ENCODE results near the gene STUM. TPM values are rescaled to one million over a fixed set of nuclear protein-coding genes. Genes with fewer than 3 reads are reported as not detected.

STUM gene
- total and polyA plus RNA-seq, 2 donors from 2014 or later: 1.6 to 1.9 TPM

DNA sequence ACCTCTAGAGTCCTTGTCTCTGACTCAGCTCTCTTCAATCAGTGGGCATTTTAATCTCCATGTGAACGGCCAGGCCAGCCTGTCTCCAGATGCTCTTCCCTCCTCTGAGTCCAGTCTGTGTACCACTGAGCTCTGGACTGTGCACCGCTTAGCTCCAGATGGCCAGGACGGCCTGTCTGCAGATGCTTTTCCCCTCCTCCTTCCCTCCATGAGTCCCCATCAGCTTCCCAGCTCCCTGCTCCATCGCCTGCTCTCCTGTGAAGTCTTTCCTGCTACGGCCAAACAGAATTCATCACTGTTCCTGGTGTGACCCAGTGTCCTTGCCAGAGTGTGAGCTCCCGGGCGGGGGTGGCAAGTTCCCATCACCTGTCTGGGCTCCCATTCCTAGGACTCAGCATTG is 42.0 kb downstream of the STUM start:
- TF ChIP-seq, protein P1, sequence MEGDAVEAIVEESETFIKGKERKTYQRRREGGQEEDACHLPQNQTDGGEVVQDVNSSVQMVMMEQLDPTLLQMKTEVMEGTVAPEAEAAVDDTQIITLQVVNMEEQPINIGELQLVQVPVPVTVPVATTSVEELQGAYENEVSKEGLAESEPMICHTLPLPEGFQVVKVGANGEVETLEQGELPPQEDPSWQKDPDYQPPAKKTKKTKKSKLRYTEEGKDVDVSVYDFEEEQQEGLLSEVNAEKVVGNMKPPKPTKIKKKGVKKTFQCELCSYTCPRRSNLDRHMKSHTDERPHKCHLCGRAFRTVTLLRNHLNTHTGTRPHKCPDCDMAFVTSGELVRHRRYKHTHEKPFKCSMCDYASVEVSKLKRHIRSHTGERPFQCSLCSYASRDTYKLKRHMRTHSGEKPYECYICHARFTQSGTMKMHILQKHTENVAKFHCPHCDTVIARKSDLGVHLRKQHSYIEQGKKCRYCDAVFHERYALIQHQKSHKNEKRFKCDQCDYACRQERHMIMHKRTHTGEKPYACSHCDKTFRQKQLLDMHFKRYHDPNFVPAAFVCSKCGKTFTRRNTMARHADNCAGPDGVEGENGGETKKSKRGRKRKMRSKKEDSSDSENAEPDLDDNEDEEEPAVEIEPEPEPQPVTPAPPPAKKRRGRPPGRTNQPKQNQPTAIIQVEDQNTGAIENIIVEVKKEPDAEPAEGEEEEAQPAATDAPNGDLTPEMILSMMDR (IDR thresholded peaks at IDR 0.05; ENCODE audit: borderline replicate concordance, extremely low read depth, insufficient read depth): no peak
- no peak for DNase-seq
- H3K9ac ChIP-seq (ENCODE audit: low read length in 3 of 3): no peak overlapping the region
- H3K9me3 ChIP-seq (ENCODE audit: control insufficient read depth in 2 of 3, insufficient read depth in 1 of 3, low read length in 3 of 3): no peaks in the 10 kb centered on the region
- H3K36me3 ChIP-seq (ENCODE audit: control insufficient read depth in 2 of 3, insufficient read depth in 3 of 3, low read length in 3 of 3): no peaks in the 10 kb centered on the region
- H3K4me3 ChIP-seq (ENCODE audit: low read length in 3 of 3): no peak overlapping the region
- no peaks in the 10 kb centered on the region for H3K27me3 ChIP-seq (ENCODE audit: control insufficient read depth, insufficient read depth, low read length)
- no peak for FAIRE-seq
- H3K4me1 ChIP-seq (ENCODE audit: control insufficient read depth in 2 of 3, insufficient read depth in 2 of 3, low read depth in 1 of 3, low read length in 3 of 3): no peaks in the 10 kb centered on the region
- H3K27ac ChIP-seq (ENCODE audit: low read depth in 2 of 2, low read length in 2 of 2): no peak overlapping the region
- intact Hi-C loops (cut with DNase I): no loop called here

DNA sequence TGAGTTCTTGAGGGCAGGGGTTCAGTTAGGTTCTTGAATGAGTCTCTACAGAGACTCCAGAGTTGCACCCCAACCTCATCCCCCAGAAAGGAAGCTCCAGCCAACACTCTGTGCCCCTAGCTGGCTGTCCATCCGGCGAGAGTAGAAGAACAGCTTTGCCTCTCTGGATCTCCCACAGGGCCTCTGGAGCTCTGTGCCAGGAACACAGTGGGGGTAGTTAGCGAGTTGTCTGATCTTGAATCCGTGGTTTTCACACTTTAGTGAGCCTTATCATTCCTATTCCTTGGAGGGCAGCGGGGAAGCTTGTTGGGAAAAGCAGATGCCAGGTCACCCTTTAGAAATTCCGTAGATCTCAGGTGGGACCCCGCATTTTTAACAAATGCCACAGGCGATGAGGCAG is 45.0 kb downstream of the STUM start:
- no peak overlapping the region for H3K27ac ChIP-seq (ENCODE audit: low read depth in 2 of 2, low read length in 2 of 2)
- no peak for DNase-seq
- no peaks in the 10 kb centered on the region for H3K36me3 ChIP-seq (ENCODE audit: control insufficient read depth in 2 of 3, insufficient read depth in 3 of 3, low read length in 3 of 3)
- H3K9me3 ChIP-seq (ENCODE audit: control insufficient read depth in 2 of 3, insufficient read depth in 1 of 3, low read length in 3 of 3): no peaks in the 10 kb centered on the region
- H3K4me1 ChIP-seq (ENCODE audit: control insufficient read depth in 2 of 3, insufficient read depth in 2 of 3, low read depth in 1 of 3, low read length in 3 of 3): no peaks in the 10 kb centered on the region
- no peak overlapping the region for H3K9ac ChIP-seq (ENCODE audit: low read length in 3 of 3)
- intact Hi-C loops (cut with DNase I): no loop called here
- H3K27me3 ChIP-seq (ENCODE audit: control insufficient read depth, insufficient read depth, low read length): no peaks in the 10 kb centered on the region
- no peak for FAIRE-seq
- TF ChIP-seq, protein P1 (IDR thresholded peaks at IDR 0.05; ENCODE audit: borderline replicate concordance, extremely low read depth, insufficient read depth): no peak
- no peak overlapping the region for H3K4me3 ChIP-seq (ENCODE audit: low read length in 3 of 3)

DNA sequence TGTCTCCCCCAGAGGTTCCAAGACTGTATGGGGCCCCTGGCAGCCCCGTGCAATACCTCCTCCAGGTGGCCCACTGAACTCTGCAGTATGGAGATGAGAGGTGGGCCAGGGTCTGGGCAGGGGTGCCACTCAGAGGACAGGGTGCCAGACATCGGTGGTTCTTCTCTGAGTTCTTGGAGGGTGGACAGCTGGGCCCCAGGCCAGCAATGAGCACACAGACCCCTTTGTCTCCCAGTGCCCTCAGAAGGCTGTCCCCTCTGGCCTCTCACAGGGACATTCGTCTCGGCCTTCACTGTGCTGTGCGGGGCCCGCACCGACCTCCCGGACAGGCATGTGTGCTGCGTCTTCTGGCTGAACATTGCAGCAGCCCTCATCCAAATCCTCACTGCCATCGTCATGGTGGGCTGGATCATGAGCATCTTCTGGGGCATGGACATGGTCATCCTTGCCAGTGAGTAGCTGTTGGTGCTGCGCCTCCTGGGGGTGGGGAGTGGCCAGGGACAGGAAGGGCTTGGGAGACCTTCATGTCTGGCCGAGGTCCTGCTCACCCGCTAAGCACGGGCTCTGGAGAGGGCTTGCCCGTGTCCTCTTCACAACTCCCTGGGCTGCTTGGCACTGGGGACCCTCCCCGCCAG is 48.1 kb downstream of the STUM start:
- Histone ChIP-seq H3K27ac (ENCODE audit: low read depth in 2 of 2, low read length in 2 of 2) (no peak overlapping the region), H3K4me3 (ENCODE audit: low read length in 3 of 3) (no peak overlapping the region), H3K4me1 (ENCODE audit: control insufficient read depth in 2 of 3, insufficient read depth in 2 of 3, low read depth in 1 of 3, low read length in 3 of 3) (no peaks in the 10 kb centered on the region), H3K9ac (ENCODE audit: low read length in 3 of 3) (no peak overlapping the region), H3K27me3 (ENCODE audit: control insufficient read depth, insufficient read depth, low read length) (no peaks in the 10 kb centered on the region), H3K9me3 (ENCODE audit: control insufficient read depth in 2 of 3, insufficient read depth in 1 of 3, low read length in 3 of 3) (no peaks in the 10 kb centered on the region), H3K36me3 (ENCODE audit: control insufficient read depth in 2 of 3, insufficient read depth in 3 of 3, low read length in 3 of 3) (no peaks in the 10 kb centered on the region)
- FAIRE-seq (no peak), DNase-seq (no peak)
- intact Hi-C loops (cut with DNase I): no loop called here
- TF ChIP-seq, protein P1 (IDR thresholded peaks at IDR 0.05; ENCODE audit: borderline replicate concordance, extremely low read depth, insufficient read depth): no peak
